GM19324 (cell line): Measurements from ENCODE around the gene NUDT14.

Source experiments
- ATAC-seq: cut with Tn5 transposase; IDR thresholded peaks from one replicate; pipeline ENCODE4 v1.9.1; 2021; ENCODE audit warnings: mild to moderate bottlenecking, moderate library complexity; ENCODE audit not compliant: unreplicated experiment, low FRiP score

The NUDT14 gene

DNA sequence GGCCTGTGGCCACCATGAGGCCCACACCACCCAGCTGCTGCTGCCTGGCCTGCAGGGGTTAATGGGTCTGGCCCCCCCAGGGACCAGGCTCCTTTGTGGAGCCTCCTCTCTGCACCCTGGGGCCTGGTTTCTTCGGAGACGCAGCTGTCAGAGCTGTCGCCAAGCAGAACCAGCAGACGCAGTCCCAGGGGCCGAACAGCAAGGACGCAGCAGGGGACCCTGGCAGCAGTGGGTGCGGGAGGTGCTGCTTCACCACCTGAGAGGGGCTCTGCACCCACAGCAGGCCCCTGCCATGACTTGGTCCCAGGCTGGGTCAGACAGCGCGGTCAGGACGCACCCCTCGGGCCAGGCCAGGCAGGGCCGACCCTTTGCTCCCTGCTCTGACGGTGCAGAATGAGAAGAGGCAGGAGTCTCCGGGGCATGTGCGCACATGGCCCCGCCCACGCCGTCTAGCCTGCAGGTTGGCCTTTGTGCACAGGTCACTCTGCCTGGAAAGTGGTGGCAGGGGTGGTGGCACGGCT, 43.0 kb downstream of the NUDT14 start:
- no peak for ATAC-seq

DNA sequence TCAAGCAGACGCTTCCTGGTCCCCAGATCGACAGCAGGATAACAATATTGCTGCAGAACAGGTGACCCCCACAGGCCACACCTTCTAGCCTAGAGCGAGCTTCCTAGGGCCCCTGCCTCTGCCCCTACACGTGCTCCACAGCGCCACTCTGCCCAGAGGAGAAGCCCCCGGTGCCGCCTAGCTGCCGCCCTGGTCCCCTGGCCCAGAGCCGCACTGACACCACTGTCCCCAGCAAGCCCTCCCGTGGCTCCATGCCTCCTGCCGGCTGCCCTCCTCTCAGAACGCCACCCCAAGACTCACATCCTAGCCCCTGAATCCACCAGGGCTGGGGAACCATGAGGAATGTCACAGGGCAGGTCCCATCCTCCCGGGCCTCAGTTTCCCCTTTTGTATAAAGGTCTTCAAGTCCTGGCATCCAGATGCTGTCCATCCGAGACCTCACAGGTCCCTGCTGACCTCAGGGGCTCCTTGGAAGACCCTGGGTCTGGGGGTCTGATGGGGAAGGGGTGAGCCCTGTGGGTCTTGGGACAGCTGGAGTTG, 43.6 kb downstream of the NUDT14 start:
- ATAC-seq, result no peak

DNA sequence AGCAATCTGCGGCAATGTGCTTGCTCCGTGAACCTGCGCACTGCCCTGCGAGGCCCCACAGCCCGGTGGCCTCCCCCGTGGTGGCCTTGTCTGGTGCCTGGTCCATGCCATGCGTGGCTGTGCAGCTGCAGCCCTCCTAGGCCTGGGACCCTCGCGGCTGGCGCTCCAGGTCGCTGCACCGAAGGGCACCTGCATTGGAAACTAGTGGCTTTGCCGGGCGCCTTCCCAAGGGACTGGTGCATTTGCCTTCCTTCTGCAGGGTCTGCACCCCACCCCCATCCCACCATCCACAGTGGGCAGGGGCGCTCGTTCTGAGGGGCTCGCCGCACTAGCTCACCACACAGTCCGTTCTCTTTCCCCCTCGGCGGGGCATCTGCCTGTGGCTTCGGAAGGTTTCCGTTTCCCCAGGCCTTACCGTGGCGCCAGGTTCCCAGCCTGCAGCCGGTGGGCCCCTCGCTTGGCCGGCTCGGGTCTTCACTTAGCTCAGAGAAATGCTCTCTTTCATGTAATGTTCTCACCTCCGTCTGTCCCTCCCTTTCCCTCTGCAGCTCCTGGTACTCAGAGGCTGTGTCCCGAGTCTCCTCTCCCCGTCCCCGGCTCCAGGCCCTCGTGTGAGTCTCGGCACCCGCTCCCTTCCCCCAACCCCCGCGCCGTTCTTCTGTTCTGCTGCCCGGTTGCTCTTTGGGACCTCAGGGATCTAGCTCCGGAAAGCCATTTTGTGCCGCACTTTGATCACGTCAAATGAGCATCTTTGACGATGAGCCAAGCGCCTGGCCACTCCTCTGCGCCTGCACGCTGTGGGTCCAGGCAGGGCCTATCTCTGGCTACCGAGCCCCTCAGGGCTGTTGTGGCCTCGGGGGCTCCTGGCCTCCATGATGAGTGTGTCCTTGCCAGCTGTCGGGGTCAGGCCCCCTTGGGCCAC, 44.5 kb downstream of the NUDT14 start:
- ATAC-seq, result no peak

DNA sequence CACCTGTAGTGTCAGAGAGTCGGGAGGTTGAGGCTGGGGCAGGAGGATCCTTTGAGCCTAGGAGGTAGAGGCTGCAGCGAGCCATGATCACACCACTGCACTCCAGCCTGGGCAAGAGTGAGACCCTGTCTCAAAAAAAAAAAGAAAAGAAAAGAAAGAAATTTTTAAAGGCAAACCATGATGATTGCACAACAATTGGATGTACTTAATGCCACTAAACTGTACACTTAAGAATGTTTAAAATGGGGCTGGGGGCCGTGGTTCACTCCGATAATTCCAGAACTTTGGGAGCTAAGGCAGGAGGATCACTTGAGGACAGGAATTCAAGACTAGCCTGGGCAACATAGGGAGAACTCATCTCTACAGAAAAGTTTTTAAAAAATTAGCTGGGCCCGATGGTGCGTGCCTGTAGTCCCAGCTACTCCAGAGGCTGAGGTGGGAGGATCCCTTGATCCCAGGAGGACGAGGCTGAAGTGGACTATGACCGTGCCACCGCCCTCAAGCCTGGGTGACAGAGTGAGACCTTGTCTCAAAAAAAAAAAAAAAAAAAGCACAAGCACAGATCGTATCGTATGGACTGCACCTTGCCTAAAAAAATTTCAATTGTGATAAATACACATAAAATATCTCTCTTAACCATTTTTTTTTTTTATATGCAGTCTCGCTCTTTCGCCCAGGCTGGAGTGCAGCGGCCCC, 45.3 kb downstream of the NUDT14 start:
- no peak for ATAC-seq

DNA sequence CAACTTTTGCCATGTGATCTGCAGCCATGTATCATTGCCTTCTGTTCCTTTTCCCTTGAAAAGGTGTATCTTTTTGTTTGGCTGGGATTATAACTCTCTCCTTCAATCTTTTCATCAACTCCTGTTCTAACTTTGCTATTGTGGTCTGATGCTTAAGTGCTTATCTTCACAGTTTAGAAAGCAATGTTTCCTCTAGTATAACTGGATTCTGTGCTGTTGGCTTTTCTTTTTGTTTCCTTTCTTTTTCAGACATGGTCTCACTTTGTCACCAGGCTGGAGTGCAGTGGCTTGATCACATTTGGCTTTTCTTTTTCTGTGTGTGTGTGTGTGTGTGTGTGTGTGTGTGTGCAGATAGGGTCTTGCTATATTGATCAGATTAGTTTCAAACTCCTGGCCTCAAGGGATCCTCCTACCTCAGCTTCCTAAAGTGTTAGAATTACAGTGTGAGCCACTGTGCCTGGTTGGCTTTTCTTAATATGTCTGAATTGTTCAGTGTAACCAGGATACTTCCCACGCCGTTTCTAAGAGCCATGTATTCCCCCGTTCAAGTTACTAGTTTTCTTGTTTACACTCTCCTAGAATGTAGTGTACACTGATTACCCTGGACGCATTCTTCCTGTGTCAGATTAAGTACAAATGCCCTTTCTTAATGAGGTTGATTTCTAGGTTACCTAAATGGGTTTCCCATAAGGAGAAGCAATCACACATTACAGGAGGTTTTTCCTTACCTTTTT, 48.0 kb downstream of the NUDT14 start:
- ATAC-seq, result no peak

DNA sequence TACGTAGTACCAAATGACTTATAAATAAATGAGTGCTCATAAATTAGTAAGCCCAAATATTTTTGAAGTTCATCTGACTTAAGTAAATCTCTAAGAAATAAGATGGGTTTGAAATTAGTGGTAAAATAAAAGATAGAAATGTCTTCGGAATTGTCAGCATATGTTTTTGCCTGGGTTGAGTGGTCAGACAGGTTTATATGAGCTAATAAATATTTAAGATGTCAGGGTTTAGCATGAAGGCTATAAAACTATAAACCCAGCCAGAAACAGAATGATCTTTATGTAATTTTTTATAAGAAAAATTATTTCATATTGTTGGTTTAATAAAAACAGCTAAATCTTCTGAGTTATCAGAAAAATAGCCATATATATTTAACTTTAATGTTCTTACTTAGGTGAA, 49.9 kb downstream of the NUDT14 start:
- ATAC-seq, result no peak

DNA sequence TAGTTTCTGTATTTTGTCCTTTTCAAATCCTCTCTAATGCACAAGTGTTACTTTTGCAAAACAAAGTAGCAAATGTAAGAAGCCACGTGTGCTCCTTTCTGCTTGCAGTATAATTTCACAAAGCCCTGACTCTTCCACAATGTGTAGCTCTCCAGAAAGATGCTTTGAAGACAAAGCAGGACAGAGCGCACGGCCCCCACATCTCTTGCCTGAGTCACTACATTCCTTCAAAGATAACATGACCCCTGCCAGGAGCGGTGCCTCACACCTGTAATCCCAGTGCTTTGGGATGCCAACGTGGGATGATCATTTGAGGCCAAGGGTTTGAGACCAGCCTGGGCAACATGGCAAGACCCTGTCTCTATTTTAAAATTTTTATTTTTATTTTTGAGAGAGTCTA, 53.1 kb downstream of the NUDT14 start:
- no peak for ATAC-seq

DNA sequence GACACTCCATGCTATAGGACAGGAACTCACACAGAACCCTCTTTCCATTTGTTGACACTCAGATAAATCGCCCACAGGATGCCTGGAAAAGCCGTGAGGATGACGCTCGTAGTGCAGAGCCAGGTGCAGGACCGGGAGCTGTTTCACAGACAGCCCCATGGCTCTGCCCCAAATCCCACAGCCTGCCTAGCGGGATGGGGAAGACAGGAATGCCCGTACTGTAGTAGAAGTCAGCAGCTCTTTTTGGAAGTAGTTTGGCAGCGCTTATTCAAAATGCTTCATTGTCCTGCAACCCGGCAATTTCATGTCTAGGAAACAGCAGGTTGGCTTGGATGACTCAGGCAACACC, 54.2 kb downstream of the NUDT14 start:
- no peak for ATAC-seq

DNA sequence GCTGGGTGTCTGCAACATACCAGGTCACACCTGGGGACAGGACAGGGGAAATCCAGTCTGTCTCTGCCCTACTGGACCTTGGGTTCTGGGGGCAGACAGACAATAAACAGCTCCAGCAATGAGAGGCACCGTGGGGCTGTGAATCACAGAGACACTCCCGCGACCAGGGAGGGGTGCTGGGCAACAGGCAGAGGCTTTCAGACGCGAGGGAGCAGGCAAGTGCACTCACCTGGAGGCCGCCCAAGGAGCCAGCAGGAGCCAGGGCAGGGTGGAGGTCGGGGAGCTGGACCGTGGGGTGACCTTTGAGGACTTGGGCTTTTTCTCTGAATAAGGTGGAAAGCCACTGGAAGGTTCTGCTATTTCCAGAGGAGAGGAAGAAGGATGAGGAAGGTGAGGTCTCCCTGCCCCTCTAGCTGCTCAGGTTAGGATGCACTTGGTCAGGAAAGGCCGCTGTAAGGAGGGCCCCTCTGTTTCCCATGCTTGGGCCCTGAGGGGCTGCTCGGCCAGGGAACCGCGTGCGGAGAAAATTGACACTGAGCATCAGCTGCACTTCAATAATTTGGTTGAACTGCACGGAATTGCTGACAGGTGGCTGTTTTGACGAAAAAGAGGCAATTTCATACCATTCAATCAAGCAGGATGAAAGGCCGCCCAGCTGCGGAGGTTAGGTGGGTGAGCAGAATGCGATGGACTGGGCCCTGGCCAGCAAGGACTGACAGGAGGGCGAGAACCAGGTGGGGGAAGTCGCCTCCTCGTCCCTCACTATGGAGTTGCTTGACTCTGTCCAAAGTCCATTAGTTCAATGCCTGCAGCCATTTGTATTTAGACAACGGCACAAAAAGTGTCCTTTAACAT, 54.8 kb downstream of the NUDT14 start:
- no peak for ATAC-seq

DNA sequence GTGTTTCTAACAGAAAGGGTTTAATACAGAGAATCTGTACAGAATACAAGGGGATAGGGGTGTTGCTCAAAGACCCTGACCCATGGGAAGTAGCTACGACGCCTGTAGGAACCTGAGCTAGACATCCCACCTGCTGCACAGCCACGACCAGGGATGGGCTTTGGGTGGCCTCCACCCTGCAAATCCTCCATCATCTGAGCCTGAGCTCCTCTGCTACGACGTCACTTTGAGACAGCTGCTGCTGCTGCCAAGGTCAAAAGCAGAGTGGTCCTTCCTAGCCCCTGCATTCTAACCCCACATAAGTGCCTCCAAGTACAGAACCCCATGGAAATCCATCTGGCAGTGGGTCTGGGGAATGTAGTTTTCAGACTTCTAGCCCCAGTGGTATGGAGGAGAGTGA, 56.3 kb downstream of the NUDT14 start:
- no peak for ATAC-seq

DNA sequence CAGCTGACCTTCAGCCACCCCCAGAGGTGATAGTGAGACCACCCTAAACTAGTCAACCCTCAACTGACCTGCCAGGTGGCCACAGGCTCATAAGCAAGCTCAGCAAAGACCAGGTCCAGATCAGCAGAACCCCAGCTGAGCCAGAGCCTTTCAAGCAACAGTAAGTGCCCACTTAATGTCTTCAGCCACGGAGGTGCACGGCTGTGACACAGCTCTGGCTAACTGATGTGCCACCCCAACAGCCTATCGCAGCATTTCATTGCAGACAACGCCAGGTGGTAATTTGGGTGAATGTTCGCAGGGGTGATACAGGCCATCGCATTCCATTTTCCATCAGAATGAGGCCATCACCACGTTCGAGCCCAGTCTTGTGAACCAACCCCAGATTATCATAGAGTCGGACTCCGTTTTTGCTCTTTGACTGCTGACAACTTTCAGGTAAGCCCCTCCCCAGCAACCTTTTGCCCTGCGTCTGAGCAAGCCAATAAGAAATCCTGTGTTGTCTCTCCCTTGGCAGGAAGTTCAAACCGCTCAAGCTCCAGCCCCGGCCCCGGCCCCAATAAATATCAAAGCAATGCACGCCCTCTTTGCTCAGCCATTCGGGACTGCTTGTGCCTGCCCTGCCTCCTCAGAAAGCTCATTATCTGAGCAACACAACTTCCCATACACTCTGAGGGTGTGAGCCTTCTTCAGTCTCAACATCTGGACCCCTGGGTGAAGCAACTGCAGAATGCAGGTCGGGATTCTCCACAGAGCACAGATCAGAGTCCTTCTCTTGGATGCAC, 56.9 kb downstream of the NUDT14 start:
- ATAC-seq, result no peak

DNA sequence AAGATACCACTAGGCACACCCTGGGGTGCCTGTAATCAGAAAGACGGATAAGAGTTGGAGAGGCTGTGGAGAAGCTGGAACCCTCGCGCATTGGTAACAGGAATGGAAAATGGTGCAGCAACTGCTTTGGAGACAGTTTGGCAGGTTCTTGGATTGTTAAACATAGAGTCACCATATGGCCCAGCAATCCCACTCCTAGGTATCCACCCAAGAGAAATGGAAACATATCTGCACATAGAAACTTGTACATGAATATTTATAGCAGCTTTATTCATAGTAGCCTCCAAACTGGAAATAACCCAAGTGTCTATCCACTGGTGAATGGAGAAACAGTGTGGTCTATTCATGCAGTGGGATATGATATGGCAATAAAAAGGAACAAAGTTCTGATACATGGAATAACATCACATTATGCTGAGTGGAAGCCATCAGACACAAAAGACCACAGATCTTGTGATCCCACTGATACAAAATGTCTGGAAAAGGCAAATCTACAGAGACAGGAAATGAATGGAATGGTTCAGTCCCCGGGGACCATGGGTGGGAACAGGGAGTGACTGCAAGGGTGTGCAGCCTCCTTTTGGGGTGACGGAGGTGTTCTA, 57.9 kb downstream of the NUDT14 start:
- ATAC-seq, result no peak
